Suprapubic skin (tissue), 4 donors: Measurements from ENCODE around the gene CATSPER1. TPM values are rescaled to one million over a fixed set of nuclear protein-coding genes. Genes with fewer than 3 reads are reported as not detected.

Experiments used
- DNase-seq, 2 donors: peaks; one replicate each; pipeline ENCODE4 v3.0.0-alpha.2; 2019; ENCODE audit warnings: low spot score in 2 of 2
- H3K27ac ChIP-seq: fragments of 200-600 bp; sonication (generic); one replicate; pipeline ENCODE4 v1.5.1; 2019
- H3K27me3 ChIP-seq: fragments of 200-600 bp; sonication (generic); one replicate; pipeline ENCODE4 v1.5.1; 2019
- H3K36me3 ChIP-seq: fragments of 200-600 bp; sonication (generic); one replicate; pipeline ENCODE4 v1.5.1; 2019
- H3K4me1 ChIP-seq: fragments of 200-600 bp; sonication (generic); one replicate; pipeline ENCODE4 v1.5.1; 2019
- H3K4me3 ChIP-seq: fragments of 200-600 bp; sonication (generic); one replicate; pipeline ENCODE4 v1.5.1; 2019; ENCODE audit warnings: mild to moderate bottlenecking
- H3K9me3 ChIP-seq: fragments of 200-600 bp; sonication (generic); one replicate; pipeline ENCODE4 v1.5.1; 2019
- CTCF ChIP-seq, 2 donors: fragments of 200-600 bp in 1 of 2; fragments of 450-650 bp in 1 of 2; sonication (generic) in 1 of 2; IDR thresholded peaks; one replicate each; pipeline ENCODE4 v1.5.1; 2016 to 2019; ENCODE audit warnings: antibody characterized with exemption in 2 of 2, mild to moderate bottlenecking in 1 of 2, moderate library complexity in 1 of 2
- EP300 ChIP-seq: sonication (generic); formaldehyde crosslinking; IDR thresholded peaks from one replicate; pipeline ENCODE4 v1.6.1; 2017; ENCODE audit warnings: antibody characterized with exemption
- POLR2A ChIP-seq, 2 donors: fragments of 450-650 bp; IDR thresholded peaks; one replicate each; pipeline ENCODE4 v1.6.1; 2017; ENCODE audit warnings: antibody characterized with exemption in 2 of 2, mild to moderate bottlenecking in 2 of 2, moderate library complexity in 2 of 2
- POLR2AphosphoS5 ChIP-seq, 3 donors: sonication (generic); formaldehyde crosslinking; IDR thresholded peaks; one replicate each; pipeline ENCODE4 v1.6.1; 2017; ENCODE audit warnings: antibody characterized with exemption in 3 of 3
- WGBS: methylation state at CpG from one replicate; pipeline ENCODE4 v1.1.5; 2018; 5-methylcytosine and 5-hydroxymethylcytosine counted together
- total RNA-seq, 4 donors: library from RNA; depleted of rRNA; stranded (reverse); fragments of >200 nt; gene quantifications; one replicate each; pipeline ENCODE4 v1.1.0, GENCODE V29; 2016

CATSPER1 gene
- total RNA-seq, 4 donors from 2014 or later: not detected

DNA sequence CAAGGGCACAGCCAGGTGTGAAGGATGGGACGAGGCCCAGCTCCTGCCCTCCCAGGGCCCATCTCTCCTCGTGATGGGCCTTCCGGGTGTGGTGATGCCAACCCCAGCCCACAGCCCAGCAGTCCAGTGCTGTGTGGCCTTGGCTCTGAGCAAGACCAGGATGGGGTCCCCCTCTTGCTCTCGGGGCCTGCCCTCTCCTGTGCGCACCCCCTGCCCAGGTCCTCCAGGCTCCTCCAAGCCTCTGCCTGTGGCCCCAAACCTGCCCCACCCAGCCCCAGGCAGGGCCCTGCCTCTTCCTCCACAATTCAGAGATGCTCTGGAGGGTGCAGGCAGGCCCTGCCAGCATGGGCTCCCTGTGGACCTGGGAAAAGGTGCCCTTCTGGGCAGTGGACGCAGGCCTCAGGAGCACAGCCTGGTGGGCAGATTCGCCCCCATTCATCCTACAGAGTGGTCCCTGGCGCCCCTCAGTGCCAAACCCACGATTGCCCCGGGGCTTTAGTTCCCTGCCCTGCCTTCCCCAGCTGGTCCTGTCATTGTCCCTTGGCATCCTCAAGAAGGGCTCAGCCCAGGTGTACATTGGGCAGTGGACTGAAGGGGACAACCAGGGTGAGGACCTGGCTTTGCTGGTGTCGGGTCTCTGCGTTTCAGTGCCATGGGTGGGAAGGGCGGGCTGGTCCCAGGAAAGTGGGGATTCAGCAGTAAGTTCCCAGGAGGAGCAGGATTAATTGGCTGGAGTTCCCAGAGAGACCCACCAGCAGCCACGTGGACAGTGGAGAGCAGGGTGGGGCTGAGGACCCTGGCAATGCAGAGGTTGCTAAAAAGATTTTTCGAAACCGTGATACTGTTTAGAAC is 44.1 kb downstream of the CATSPER1 start:
- Histone ChIP-seq H3K4me3 (no peak overlapping the region), H3K9me3 (no peaks in the 10 kb centered on the region), H3K36me3 (peaks cover 24% of the 10 kb centered on the region), H3K4me1 (no peaks in the 10 kb centered on the region), H3K27me3 (no peaks in the 10 kb centered on the region), H3K27ac (no peak overlapping the region)
- no peak for TF ChIP-seq CTCF (IDR thresholded peaks at IDR 0.05)
- TF ChIP-seq POLR2A (IDR thresholded peaks at IDR 0.05): no peak
- TF ChIP-seq POLR2AphosphoS5 (IDR thresholded peaks at IDR 0.05): no peak
- TF ChIP-seq EP300: no peak
- DNase-seq: no peak
- WGBS: 60% methylated on average over 15 of the region's 16 CpGs

DNA sequence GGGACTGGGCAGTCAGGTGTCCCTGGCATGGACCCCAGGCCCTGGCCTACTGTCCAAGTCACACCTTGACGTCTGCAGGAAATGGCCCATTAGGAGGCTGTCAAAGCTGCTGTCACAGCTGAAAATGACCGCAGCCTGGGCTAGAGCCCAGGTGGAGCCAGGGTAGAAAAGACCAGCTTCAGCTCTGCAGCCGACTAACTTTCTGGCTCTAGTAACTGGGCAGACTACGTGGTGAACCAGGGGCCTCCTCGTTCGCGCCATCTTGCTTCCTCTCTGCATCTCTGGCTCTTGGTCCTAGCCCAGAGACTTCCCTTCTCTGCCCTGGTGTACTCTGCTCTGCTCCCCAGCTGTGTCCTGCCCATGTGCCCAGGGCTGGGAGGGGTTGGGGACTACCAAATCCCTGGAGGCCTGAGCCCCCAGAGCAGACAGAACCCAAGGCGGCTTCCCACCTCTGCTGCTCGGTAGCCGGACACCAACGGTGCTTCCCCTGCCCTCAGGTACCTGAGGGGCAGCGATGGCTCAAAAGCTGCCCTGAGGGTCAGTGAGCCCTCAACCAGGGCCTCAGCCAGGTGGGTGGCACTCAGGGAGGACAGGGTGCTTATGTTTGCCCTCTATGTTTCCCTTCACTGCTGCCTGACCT is 45.1 kb downstream of the CATSPER1 start:
- H3K27ac ChIP-seq: no peak overlapping the region
- 77% methylated on average over 7 of the region's 12 CpGs for WGBS
- H3K4me1 ChIP-seq: no peaks in the 10 kb centered on the region

GRCh38 chr11:65979261-65979759 is 47.0 kb downstream of the CATSPER1 start:
- Histone ChIP-seq H3K27ac (no peak overlapping the region), H3K4me1 (no peaks in the 10 kb centered on the region), H3K9me3 (no peaks in the 10 kb centered on the region), H3K36me3 (peaks cover 44% of the 10 kb centered on the region), H3K4me3 (no peak overlapping the region), H3K27me3 (no peaks in the 10 kb centered on the region)
- TF ChIP-seq EP300: no peak
- no peak for TF ChIP-seq POLR2A (IDR thresholded peaks at IDR 0.05)
- TF ChIP-seq POLR2AphosphoS5 (IDR thresholded peaks at IDR 0.05): no peak
- no peak for TF ChIP-seq CTCF (IDR thresholded peaks at IDR 0.05)
- DNase-seq: no peak
- 85% methylated on average over 5 of the region's 10 CpGs for WGBS

More for the DNA sequence above, 45.1 kb downstream of the CATSPER1 start:
- Histone ChIP-seq H3K4me3 (no peak overlapping the region), H3K9me3 (no peaks in the 10 kb centered on the region), H3K36me3 (peaks cover 33% of the 10 kb centered on the region), H3K27me3 (no peaks in the 10 kb centered on the region)
- DNase-seq: no peak
- no peak for TF ChIP-seq CTCF (IDR thresholded peaks at IDR 0.05)
- no peak for TF ChIP-seq EP300
- no peak for TF ChIP-seq POLR2AphosphoS5 (IDR thresholded peaks at IDR 0.05)
- no peak for TF ChIP-seq POLR2A (IDR thresholded peaks at IDR 0.05)

GRCh38 chr11:65978391-65979238 is 47.7 kb downstream of the CATSPER1 start:
- no peak for DNase-seq
- Histone ChIP-seq H3K4me1 (no peaks in the 10 kb centered on the region), H3K9me3 (no peaks in the 10 kb centered on the region), H3K27me3 (no peaks in the 10 kb centered on the region), H3K27ac (no peak overlapping the region), H3K4me3 (no peak overlapping the region), H3K36me3 (peaks cover 46% of the 10 kb centered on the region)
- WGBS: 89% methylated on average over 34 of the region's 34 CpGs
- TF ChIP-seq EP300: no peak
- TF ChIP-seq POLR2A (IDR thresholded peaks at IDR 0.05): no peak
- TF ChIP-seq POLR2AphosphoS5 (IDR thresholded peaks at IDR 0.05): no peak
- no peak for TF ChIP-seq CTCF (IDR thresholded peaks at IDR 0.05)
